ENCODE data around the gene JAZF1. TPM values are rescaled to one million over a fixed set of nuclear protein-coding genes. Genes with fewer than 3 reads are reported as not detected.

JAZF1 gene
- total RNA-seq, 1 donor from 2014 or later: 0.96 TPM

- TF ChIP-seq CTCF (IDR thresholded peaks at IDR 0.05; ENCODE audit: insufficient read depth, low read length, poor library complexity, severe bottlenecking): no peak
- no peaks in the 10 kb centered on the region for H3K27me3 ChIP-seq (ENCODE audit: control insufficient read depth, insufficient read depth, low read length)
- H3K4me3 ChIP-seq (ENCODE audit: low read depth, low read length): no peak overlapping the region
- DNase-seq (ENCODE audit: low read depth): no peak
- H3K36me3 ChIP-seq (ENCODE audit: control insufficient read depth, insufficient read depth, low read length): no peaks in the 10 kb centered on the region
Observed at GRCh38 chr7:27871086-27871485, 309.5 kb downstream of the JAZF1 start.

GRCh38 chr7:27870595-27870994, 310.0 kb downstream of the JAZF1 start:
- H3K27me3 ChIP-seq (ENCODE audit: control insufficient read depth, insufficient read depth, low read length): no peaks in the 10 kb centered on the region
- DNase-seq (ENCODE audit: low read depth): no peak
- TF ChIP-seq CTCF (IDR thresholded peaks at IDR 0.05; ENCODE audit: insufficient read depth, low read length, poor library complexity, severe bottlenecking): no peak
- H3K4me3 ChIP-seq (ENCODE audit: low read depth, low read length): no peak overlapping the region
- H3K36me3 ChIP-seq (ENCODE audit: control insufficient read depth, insufficient read depth, low read length): no peaks in the 10 kb centered on the region

GRCh38 chr7:27869056-27869455, 311.5 kb downstream of the JAZF1 start:
- TF ChIP-seq CTCF (IDR thresholded peaks at IDR 0.05; ENCODE audit: insufficient read depth, low read length, poor library complexity, severe bottlenecking): no peak
- no peak for DNase-seq (ENCODE audit: low read depth)
- no peak overlapping the region for H3K4me3 ChIP-seq (ENCODE audit: low read depth, low read length)
- H3K27me3 ChIP-seq (ENCODE audit: control insufficient read depth, insufficient read depth, low read length): no peaks in the 10 kb centered on the region
- H3K36me3 ChIP-seq (ENCODE audit: control insufficient read depth, insufficient read depth, low read length): no peaks in the 10 kb centered on the region

GRCh38 chr7:27868131-27868550, 312.5 kb downstream of the JAZF1 start:
- TF ChIP-seq CTCF (IDR thresholded peaks at IDR 0.05; ENCODE audit: insufficient read depth, low read length, poor library complexity, severe bottlenecking): no peak
- DNase-seq (ENCODE audit: low read depth): peak; percentile 14
- H3K27me3 ChIP-seq (ENCODE audit: control insufficient read depth, insufficient read depth, low read length): no peaks in the 10 kb centered on the region
- no peak overlapping the region for H3K4me3 ChIP-seq (ENCODE audit: low read depth, low read length)
- no peaks in the 10 kb centered on the region for H3K36me3 ChIP-seq (ENCODE audit: control insufficient read depth, insufficient read depth, low read length)

DNA sequence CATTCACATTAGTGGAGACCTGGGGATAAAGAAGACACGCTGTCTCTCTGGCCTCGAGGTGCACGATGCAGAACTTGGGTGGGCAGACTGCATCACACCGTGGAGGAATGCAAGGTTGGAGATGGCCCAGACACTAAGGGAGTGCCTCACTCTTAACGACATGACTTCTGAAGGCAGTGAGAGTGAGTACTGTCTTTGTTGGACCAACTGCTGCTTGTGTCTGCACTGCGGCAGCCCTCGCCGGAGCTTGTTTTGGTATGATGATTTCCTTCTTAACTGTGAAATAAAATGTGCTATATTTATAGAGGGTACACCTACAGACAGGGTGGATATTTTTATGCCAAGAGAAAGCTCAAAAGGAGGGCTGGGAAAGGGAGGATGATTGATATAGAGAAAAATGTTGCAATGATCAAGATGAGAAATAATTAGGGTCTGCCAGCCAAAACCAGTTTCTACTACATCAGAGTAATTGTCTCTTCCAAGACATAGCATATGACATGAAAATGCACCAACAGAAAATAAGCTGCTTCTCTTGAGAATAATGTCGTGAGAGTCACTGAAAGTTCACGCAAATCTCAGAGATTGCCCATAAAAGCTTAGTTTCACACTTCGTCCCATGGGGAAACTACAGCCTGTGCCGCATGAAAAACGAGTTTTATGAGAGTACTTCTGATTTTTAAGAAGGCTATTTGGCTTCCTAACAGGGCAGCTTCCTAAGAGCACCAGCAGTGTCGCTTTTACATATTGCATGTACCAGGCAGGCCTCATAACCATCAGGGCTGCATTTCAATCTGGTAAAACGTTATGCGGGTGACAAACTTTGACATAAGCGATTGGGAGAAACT, 313.5 kb downstream of the JAZF1 start:
- DNase-seq (ENCODE audit: low read depth): no peak
- TF ChIP-seq CTCF (IDR thresholded peaks at IDR 0.05; ENCODE audit: insufficient read depth, low read length, poor library complexity, severe bottlenecking): no peak
- no peaks in the 10 kb centered on the region for H3K27me3 ChIP-seq (ENCODE audit: control insufficient read depth, insufficient read depth, low read length)

GRCh38 chr7:27866256-27866655, 314.3 kb downstream of the JAZF1 start:
- Histone ChIP-seq H3K27me3 (ENCODE audit: control insufficient read depth, insufficient read depth, low read length) (no peaks in the 10 kb centered on the region), H3K4me3 (ENCODE audit: low read depth, low read length) (no peak overlapping the region), H3K36me3 (ENCODE audit: control insufficient read depth, insufficient read depth, low read length) (no peaks in the 10 kb centered on the region)
- TF ChIP-seq CTCF (IDR thresholded peaks at IDR 0.05; ENCODE audit: insufficient read depth, low read length, poor library complexity, severe bottlenecking): no peak
- no peak for DNase-seq (ENCODE audit: low read depth)

More for the DNA sequence above, 313.5 kb downstream of the JAZF1 start:
- H3K4me3 ChIP-seq (ENCODE audit: low read depth, low read length): no peak overlapping the region
- H3K36me3 ChIP-seq (ENCODE audit: control insufficient read depth, insufficient read depth, low read length): no peaks in the 10 kb centered on the region
